ENCODE results near the gene HELZ.
"Not testable (repeated sequence)": the region's sequence is repeated elsewhere in the genome, so short reads cannot be mapped to it uniquely, and the experiment has no call there.

The HELZ gene

DNA sequence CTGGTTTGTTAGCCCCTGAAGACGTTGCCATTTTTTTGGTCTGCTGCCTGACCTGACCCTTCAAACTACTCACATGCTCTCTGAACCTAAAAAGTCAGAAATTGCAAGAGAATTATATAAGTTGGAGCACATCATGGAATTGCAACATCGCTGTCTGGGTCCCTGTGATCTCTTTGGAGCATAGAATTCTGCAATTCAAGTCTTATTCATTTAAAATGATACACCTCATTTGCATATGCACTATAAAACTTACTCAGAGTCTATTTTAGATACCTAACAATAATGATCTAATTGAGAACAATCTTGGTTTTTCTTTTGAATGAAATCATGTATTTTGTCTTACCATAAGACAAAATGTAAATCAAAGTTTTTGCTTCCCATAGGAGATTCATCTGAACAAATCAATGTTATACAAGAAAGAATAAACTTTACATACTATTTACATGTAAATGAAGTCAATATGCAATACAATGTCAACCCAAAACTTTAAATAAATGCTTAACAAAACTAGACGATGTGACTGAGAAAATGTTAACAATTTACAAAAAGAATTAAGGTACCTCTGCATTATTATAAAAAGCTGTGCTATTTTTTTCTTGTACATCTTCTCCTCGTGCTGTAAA, 99.7 kb downstream of the HELZ start:
- no peak overlapping the region for H3K27ac Mint-ChIP-seq
- peaks cover 46% of the 10 kb centered on the region for H3K36me3 Mint-ChIP-seq (ENCODE audit: low read depth)
- H3K27me3 Mint-ChIP-seq (ENCODE audit: low read depth) = no peaks in the 10 kb centered on the region
- H3K4me1 Mint-ChIP-seq (ENCODE audit: low read depth) = peaks cover 3% of the 10 kb centered on the region
- H3K4me3 Mint-ChIP-seq = no peak overlapping the region
- DNase-seq (ENCODE audit: low spot score) = no peak
- H3K9me3 Mint-ChIP-seq = peaks cover 5% of the 10 kb centered on the region

DNA sequence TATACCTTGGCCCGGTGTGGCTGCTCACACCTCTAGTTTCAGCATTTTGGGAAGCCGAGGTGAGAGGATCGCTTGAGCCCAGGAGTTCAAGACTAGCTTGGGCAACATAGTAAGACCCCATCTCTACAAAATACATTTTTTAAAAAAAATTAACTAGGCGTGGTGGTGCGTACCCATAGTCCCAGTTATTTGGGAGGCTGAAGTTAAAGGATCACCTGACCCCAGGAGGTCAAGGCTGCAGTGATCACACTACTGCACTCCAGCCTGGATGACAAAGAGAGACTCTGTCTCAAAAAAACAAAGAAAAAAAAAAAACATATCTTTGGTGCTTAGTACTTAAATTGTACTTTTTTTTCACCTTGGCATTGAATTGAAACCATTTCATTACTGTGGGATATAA, 101.7 kb downstream of the HELZ start:
- Mint-ChIP-seq H3K4me1 (ENCODE audit: low read depth) (peaks cover 18% of the 10 kb centered on the region), H3K9me3 (peaks cover 5% of the 10 kb centered on the region), H3K27me3 (ENCODE audit: low read depth) (no peaks in the 10 kb centered on the region), H3K4me3 (no peak overlapping the region), H3K36me3 (ENCODE audit: low read depth) (peaks cover 57% of the 10 kb centered on the region), H3K27ac (no peak overlapping the region)
- no peak for DNase-seq (ENCODE audit: low spot score)

DNA sequence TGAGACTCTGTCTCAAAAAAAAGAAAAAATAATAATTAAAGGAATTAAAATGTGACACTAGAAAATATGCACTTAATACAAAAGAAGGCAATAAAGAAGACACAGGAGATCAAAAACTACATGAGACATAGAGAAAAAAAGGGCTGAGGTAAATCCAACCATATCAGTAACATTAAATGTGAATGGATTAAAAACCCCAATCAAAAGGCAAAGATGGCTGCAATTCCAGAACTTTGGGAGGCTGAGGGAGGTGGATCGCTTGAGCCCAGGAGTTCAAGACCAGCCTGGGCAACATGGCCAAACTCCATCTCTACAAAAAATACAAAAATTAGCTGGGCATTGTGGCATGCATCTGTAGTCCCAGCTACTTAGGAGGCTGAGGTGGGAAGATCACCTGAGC, 103.0 kb downstream of the HELZ start:
- not testable (repeated sequence) for H3K27me3 Mint-ChIP-seq (ENCODE audit: low read depth); H3K9me3 Mint-ChIP-seq; H3K27ac Mint-ChIP-seq; H3K4me3 Mint-ChIP-seq; DNase-seq (ENCODE audit: low spot score)
- Mint-ChIP-seq H3K36me3 (ENCODE audit: low read depth) (peaks cover 56% of the 10 kb centered on the region), H3K4me1 (ENCODE audit: low read depth) (peaks cover 23% of the 10 kb centered on the region)

DNA sequence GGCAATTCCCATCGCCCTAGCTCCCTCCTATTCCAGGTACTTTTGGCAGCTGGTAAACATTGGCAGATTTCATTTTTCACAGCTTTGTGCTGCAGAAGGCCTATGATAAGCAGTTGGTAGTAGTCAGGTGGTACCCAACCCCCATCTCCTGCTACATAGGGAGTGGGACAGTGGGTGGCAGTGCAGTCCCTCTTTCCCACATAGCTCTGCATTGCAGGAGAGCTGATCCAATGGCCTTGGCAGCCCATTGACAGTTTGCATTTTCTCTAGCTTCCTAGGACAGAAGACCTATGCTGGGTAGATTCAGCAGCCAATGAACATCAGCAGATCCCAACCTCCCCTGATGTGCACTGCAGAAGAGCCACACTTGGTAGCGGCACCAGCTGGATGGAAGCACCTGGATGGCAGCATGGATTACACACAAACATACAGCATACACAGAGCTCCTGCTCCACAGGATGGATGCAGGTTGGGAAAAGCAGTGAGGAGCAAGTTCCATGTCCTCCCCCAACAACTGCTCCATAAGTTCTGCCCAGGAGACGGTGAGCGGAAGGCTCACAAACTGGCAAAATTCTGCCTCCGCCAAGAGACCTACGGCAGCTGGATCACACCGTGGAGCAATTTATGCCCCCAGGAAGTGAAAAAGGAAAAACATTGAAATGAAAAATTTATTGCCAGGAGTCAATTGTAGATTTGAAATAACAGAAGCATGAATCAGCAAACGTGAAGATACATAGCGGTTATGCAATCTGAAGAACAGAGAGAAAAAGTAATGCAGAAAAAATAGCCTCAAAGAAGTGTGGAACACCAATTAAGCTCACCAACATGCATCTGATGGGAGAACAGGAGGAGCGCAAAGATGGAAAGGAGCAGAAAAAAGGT, 105.0 kb downstream of the HELZ start:
- H3K27me3 Mint-ChIP-seq (ENCODE audit: low read depth) = no peaks in the 10 kb centered on the region
- no peak overlapping the region for H3K27ac Mint-ChIP-seq
- H3K4me3 Mint-ChIP-seq = no peak overlapping the region
- no peak for DNase-seq (ENCODE audit: low spot score)
- H3K9me3 Mint-ChIP-seq = peaks cover 5% of the 10 kb centered on the region
- peaks cover 57% of the 10 kb centered on the region for H3K36me3 Mint-ChIP-seq (ENCODE audit: low read depth)
- H3K4me1 Mint-ChIP-seq (ENCODE audit: low read depth) = peaks cover 23% of the 10 kb centered on the region

DNA sequence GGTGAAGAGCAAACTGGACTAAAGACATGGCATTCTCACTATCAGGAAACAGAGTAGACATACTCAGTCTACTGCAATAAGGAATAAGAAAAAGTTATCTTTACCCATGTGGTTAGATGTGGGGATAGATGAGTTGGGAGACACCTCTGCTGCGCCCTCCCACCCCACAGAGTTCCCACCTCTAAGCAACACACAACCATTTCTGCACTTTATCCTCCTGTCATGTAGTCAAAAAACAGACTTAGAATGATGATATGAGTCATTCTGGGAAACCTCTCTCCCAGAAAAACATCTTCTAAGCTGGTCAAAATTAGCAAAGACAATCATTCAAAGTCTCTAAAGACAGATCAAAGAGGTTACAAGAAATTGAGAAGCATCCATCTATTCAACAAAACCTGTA, 105.7 kb downstream of the HELZ start:
- DNase-seq (ENCODE audit: low spot score) = no peak
- Mint-ChIP-seq H3K27me3 (ENCODE audit: low read depth) (no peaks in the 10 kb centered on the region), H3K4me1 (ENCODE audit: low read depth) (peaks cover 23% of the 10 kb centered on the region), H3K4me3 (no peak overlapping the region), H3K36me3 (ENCODE audit: low read depth) (peaks cover 56% of the 10 kb centered on the region), H3K27ac (peak overlapping the region; percentile 74), H3K9me3 (peaks cover 5% of the 10 kb centered on the region)

DNA sequence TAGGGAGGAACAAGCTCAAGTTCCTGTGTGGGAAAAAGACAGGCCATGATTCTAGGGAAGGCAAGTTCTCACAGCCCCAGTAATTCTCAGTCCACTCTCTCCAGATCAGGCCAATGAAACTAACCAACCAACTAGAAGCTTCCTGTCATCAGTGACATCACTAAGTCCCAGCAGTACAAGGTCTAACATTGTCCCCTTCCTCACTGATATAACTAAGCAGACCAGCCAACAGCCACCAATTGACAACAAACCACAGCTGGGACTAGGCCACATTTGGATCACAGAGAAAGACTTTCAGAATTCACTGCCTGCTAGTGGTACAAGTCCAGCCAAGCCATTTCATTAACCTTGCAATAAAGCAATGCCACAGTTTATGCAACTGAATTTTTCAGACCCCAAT, 106.6 kb downstream of the HELZ start:
- no peak for DNase-seq (ENCODE audit: low spot score)
- Mint-ChIP-seq H3K9me3 (peaks cover 5% of the 10 kb centered on the region), H3K27me3 (ENCODE audit: low read depth) (no peaks in the 10 kb centered on the region), H3K4me3 (no peak overlapping the region), H3K4me1 (ENCODE audit: low read depth) (peaks cover 23% of the 10 kb centered on the region), H3K27ac (no peak overlapping the region), H3K36me3 (ENCODE audit: low read depth) (peaks cover 49% of the 10 kb centered on the region)

DNA sequence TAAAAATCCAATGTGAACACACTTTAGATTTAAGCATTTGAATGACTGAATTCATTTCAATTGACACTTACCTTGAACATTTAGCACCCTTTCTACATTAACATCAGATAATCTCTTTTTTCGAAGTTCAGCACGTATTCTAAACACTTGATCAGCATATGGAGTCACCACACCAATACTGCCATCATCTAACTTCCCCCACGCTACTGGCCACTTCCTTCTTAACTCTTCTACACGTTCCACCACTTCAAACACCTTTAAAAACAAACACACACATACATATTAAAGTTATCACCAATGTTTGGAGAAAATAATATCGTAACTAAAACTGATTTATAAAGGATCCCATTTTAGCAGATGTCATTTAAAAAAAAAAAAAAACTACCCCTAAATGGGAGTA, 107.1 kb downstream of the HELZ start:
- DNase-seq (ENCODE audit: low spot score) = no peak
- Mint-ChIP-seq H3K4me1 (ENCODE audit: low read depth) (peaks cover 23% of the 10 kb centered on the region), H3K27me3 (ENCODE audit: low read depth) (no peaks in the 10 kb centered on the region), H3K9me3 (peaks cover 5% of the 10 kb centered on the region), H3K4me3 (no peak overlapping the region), H3K36me3 (ENCODE audit: low read depth) (peaks cover 46% of the 10 kb centered on the region), H3K27ac (peak overlapping the region; percentile 46)

DNA sequence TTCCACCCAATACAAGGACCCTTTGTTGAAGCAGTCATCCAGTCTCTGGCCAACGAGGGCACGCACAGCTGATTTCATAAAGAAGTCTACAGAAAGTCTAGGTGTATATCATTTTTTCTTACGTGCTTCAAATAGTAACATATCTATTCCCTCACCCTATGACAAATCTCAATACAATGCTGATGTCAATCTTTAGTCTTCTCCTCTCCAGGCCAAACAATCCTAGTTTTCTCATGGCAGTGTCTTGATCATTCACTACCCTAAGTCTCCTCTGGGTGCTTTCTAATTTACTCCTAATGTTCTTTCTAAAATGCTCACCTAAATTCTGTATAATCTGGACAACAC, 108.0 kb downstream of the HELZ start:
- Mint-ChIP-seq H3K9me3 (peaks cover 1% of the 10 kb centered on the region), H3K4me3 (no peak overlapping the region), H3K36me3 (ENCODE audit: low read depth) (peaks cover 45% of the 10 kb centered on the region), H3K27me3 (ENCODE audit: low read depth) (no peaks in the 10 kb centered on the region), H3K4me1 (ENCODE audit: low read depth) (peaks cover 23% of the 10 kb centered on the region), H3K27ac (no peak overlapping the region)
- no peak for DNase-seq (ENCODE audit: low spot score)

DNA sequence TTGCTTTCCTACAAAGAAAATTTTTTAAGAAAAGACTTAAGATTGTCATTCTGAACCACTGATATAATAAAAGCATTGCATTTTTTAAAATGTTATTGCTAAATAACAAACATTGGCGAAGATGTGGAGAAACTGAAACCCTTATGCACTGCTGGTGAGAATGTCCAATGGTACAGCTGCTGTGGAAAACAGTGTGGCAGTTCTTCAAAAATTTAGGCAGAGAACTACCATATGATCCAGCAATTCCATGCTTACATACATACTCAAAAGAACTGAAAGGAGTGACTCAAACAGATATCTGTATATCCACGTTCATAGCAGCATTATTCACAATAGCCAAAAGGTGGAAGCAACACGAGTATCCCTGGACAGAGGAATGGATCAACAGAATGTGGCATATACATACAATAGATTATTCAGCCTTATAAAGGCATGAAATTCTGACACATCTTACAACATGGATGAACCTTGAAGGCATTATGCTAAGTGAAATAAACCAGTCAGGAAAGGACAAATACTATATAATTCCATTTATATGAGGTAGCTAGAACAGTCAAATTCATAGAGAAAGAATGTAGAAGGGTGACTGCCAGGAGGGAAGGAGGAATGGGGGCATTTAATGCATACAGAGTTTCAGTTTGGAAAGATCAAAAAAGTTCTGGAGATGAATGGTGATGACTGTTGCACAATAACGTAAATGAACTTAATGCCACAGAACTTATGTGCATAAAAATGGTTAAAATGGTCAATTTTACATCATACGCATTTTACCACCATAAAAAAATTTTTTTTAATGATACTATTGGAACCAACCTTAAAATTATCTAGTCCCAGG, 108.6 kb downstream of the HELZ start:
- DNase-seq (ENCODE audit: low spot score) = no peak
- Mint-ChIP-seq H3K4me3 (no peak overlapping the region), H3K27me3 (ENCODE audit: low read depth) (no peaks in the 10 kb centered on the region), H3K4me1 (ENCODE audit: low read depth) (peaks cover 23% of the 10 kb centered on the region), H3K9me3 (no peaks in the 10 kb centered on the region), H3K27ac (no peak overlapping the region), H3K36me3 (ENCODE audit: low read depth) (peaks cover 43% of the 10 kb centered on the region)

DNA sequence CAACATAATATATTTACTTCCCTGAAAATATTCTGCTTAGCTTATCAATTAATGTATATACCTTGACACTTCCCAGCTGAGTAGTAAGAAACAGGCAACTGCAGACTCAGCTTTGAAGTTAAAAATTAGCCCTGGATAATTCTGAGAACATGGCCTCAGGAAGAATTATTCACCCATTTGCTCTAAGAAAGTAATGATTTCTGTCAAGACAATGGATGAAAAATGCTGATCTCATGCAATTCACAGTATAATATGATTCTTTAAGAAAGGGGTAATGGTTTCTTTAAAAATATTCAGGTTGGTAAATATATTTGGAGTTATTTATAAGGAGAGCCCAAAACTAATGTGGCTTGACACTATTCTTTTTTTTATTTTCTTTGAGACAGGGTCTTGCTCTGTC, 111.8 kb downstream of the HELZ start:
- no peaks in the 10 kb centered on the region for H3K27me3 Mint-ChIP-seq (ENCODE audit: low read depth)
- no peak overlapping the region for H3K4me3 Mint-ChIP-seq
- no peak for DNase-seq (ENCODE audit: low spot score)
- no peak overlapping the region for H3K27ac Mint-ChIP-seq
- H3K4me1 Mint-ChIP-seq (ENCODE audit: low read depth) = peaks cover 6% of the 10 kb centered on the region
- H3K36me3 Mint-ChIP-seq (ENCODE audit: low read depth) = peaks cover 29% of the 10 kb centered on the region
- no peaks in the 10 kb centered on the region for H3K9me3 Mint-ChIP-seq

DNA sequence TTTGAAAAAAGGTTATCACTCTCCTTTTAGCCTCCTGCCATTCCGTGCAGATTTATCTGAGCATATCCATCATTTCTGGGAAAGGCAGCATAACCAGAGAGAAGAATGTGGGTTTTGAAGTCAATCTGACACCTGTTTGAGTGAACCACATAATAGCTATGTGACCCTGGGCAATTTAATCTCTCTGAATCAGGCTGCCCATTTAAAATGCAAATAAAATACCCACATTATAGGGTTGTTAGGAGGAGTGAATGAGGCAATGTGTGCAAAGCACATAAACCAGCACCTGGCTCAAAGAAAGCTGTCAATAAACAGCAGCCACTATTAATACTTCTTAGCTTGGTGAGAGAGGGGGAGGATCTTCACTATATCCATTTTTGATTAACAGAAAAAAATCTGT, 112.6 kb downstream of the HELZ start:
- no peak overlapping the region for H3K4me3 Mint-ChIP-seq
- H3K4me1 Mint-ChIP-seq (ENCODE audit: low read depth) = peaks cover 2% of the 10 kb centered on the region
- no peak for DNase-seq (ENCODE audit: low spot score)
- no peaks in the 10 kb centered on the region for H3K27me3 Mint-ChIP-seq (ENCODE audit: low read depth)
- H3K36me3 Mint-ChIP-seq (ENCODE audit: low read depth) = peaks cover 27% of the 10 kb centered on the region
- H3K27ac Mint-ChIP-seq = no peak overlapping the region
- H3K9me3 Mint-ChIP-seq = no peaks in the 10 kb centered on the region

DNA sequence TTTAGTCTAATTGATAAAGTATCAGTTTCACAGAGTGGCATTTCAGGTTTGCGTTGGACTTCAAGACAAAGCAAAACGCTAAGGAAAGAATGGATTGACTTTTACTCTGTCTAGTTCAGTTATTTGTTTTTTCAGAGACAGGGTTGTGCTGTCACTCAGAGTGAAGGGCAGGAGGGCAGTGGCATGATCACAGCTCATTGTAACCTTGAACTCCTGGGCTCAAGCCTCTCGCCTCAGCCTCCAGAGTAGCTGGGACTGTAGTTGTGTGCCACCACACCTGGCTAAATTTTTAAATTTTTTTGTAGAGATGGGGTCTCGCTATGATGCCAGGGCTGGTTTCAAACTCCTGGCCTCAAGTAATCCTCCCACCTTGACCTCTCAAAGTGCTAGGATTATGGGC, 114.2 kb downstream of the HELZ start:
- H3K27ac Mint-ChIP-seq = no peak overlapping the region
- no peak overlapping the region for H3K4me3 Mint-ChIP-seq
- H3K4me1 Mint-ChIP-seq (ENCODE audit: low read depth) = peaks cover 5% of the 10 kb centered on the region
- H3K9me3 Mint-ChIP-seq = no peaks in the 10 kb centered on the region
- no peak for DNase-seq (ENCODE audit: low spot score)
- H3K36me3 Mint-ChIP-seq (ENCODE audit: low read depth) = peaks cover 18% of the 10 kb centered on the region
- H3K27me3 Mint-ChIP-seq (ENCODE audit: low read depth) = no peaks in the 10 kb centered on the region

DNA sequence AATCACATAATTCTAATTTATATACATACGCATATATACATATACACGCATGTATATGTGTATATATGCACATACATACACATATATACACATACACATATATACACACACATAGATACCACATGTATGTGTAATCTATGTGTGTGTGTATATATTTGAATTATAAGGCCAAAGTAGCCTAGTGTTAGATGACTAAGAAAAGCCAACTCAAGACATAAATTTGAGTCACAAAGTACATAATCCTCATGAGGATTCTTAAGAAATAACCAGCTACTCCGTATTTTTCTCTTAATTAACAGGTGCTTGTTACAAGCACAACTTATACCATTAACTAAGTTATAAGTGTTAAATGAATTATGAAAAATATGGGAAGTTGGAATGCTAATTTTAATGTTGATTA, 115.7 kb downstream of the HELZ start:
- H3K36me3 Mint-ChIP-seq (ENCODE audit: low read depth) = peaks cover 16% of the 10 kb centered on the region
- H3K9me3 Mint-ChIP-seq = no peaks in the 10 kb centered on the region
- H3K27me3 Mint-ChIP-seq (ENCODE audit: low read depth) = no peaks in the 10 kb centered on the region
- no peak for DNase-seq (ENCODE audit: low spot score)
- H3K4me1 Mint-ChIP-seq (ENCODE audit: low read depth) = peaks cover 5% of the 10 kb centered on the region
- H3K27ac Mint-ChIP-seq = no peak overlapping the region
- no peak overlapping the region for H3K4me3 Mint-ChIP-seq

DNA sequence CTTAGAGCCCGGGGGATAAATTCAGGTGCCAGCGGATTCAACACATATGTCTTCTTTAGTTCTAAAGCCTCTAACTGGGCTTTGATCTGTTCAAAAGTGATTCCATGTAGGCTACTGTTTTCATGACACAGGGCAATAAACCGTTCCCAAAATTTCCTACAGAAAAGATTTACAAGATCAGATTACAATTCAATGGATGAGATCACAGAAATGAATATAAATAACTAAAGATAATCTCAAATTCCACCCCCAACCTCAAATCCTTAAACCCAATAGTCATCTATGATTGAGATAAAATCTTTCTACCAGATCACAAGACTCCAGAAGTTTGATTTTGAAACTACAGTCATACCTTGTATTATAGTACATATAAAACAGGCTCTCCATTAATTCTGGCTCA, 116.3 kb downstream of the HELZ start:
- Mint-ChIP-seq H3K9me3 (no peaks in the 10 kb centered on the region), H3K4me1 (ENCODE audit: low read depth) (peaks cover 5% of the 10 kb centered on the region), H3K27me3 (ENCODE audit: low read depth) (no peaks in the 10 kb centered on the region), H3K27ac (no peak overlapping the region), H3K36me3 (ENCODE audit: low read depth) (peaks cover 17% of the 10 kb centered on the region), H3K4me3 (no peak overlapping the region)
- no peak for DNase-seq (ENCODE audit: low spot score)
